Fibroblast of villous mesenchyme (primary cell): Measurements from ENCODE around the gene MAP3K1. TPM values are rescaled to one million over a fixed set of nuclear protein-coding genes. Genes with fewer than 3 reads are reported as not detected.
"Not testable (repeated sequence)": the region's sequence is repeated elsewhere in the genome, so short reads cannot be mapped to it uniquely, and the experiment has no call there.

Experiments
- DNase-seq: peaks from one replicate; pipeline ENCODE4 v3.0.0-alpha.2; 2010; ENCODE audit warnings: low read depth
- H3K4me3 ChIP-seq: 2 replicates; pipeline ENCODE4 v1.5.1; 2011; ENCODE audit warnings: low read depth, mild to moderate bottlenecking, low read length
- total RNA-seq: library from RNA; depleted of rRNA; stranded (reverse); fragments of >200 nt; gene quantifications from 2 replicates; pipeline ENCODE4 v1.2.3, GENCODE V29; 2012
- TF ChIP-seq, protein P1 (sequence below): IDR thresholded peaks from 2 replicates; pipeline ENCODE4 v1.5.1; 2012; ENCODE audit warnings: low read depth, mild to moderate bottlenecking, low read length; ENCODE audit not compliant: insufficient read depth

Gene MAP3K1
- total RNA-seq, 1 donor = 9.5 TPM

- DNase-seq = peak; percentile 45
- TF ChIP-seq, protein P1, sequence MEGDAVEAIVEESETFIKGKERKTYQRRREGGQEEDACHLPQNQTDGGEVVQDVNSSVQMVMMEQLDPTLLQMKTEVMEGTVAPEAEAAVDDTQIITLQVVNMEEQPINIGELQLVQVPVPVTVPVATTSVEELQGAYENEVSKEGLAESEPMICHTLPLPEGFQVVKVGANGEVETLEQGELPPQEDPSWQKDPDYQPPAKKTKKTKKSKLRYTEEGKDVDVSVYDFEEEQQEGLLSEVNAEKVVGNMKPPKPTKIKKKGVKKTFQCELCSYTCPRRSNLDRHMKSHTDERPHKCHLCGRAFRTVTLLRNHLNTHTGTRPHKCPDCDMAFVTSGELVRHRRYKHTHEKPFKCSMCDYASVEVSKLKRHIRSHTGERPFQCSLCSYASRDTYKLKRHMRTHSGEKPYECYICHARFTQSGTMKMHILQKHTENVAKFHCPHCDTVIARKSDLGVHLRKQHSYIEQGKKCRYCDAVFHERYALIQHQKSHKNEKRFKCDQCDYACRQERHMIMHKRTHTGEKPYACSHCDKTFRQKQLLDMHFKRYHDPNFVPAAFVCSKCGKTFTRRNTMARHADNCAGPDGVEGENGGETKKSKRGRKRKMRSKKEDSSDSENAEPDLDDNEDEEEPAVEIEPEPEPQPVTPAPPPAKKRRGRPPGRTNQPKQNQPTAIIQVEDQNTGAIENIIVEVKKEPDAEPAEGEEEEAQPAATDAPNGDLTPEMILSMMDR = no peak
- peak overlapping the region; percentile 82 for H3K4me3 ChIP-seq
Measured at GRCh38 chr5:56815658-56816545, 553 bp downstream of the MAP3K1 start.

DNA sequence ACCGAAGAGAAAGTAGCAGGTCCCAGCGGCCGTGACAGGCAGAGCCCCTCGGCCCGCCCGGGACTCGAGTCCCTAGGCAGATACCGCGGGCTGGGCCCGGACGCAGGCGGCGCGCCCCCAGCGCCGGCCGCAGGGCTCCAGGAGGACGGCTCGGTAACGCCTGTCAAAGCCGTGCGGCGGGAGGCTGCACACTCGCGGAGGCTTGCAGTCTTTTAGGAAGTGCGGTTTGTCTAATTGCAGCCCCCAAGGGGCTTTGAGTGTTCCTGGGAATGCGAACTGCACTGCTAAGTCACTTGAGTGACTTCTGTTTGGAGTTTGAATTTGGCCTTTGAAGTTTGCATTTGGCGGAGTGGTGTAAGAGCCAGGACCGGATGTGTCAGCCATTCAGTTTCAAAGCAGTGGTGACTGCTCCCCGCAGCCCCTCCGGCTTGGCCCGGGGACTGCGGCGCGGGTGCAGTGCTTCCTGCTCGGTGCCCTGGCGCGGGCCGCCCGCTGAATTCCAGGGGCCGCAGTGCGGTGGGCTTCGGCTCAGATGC, 1.3 kb downstream of the MAP3K1 start:
- peak overlapping the region; percentile 82 for H3K4me3 ChIP-seq
- TF ChIP-seq, protein P1 = no peak
- DNase-seq = peak; percentile 77

- H3K4me3 ChIP-seq = peak overlapping the region; percentile 82
- no peak for DNase-seq
- TF ChIP-seq, protein P1 = no peak
Measured at GRCh38 chr5:56817263-56818014, 2.1 kb downstream of the MAP3K1 start.

GRCh38 chr5:56818450-56819037, 3.2 kb downstream of the MAP3K1 start:
- DNase-seq = peak; percentile 42
- H3K4me3 ChIP-seq = peak overlapping the region; percentile 82
- TF ChIP-seq, protein P1 = peak; percentile 36

DNA sequence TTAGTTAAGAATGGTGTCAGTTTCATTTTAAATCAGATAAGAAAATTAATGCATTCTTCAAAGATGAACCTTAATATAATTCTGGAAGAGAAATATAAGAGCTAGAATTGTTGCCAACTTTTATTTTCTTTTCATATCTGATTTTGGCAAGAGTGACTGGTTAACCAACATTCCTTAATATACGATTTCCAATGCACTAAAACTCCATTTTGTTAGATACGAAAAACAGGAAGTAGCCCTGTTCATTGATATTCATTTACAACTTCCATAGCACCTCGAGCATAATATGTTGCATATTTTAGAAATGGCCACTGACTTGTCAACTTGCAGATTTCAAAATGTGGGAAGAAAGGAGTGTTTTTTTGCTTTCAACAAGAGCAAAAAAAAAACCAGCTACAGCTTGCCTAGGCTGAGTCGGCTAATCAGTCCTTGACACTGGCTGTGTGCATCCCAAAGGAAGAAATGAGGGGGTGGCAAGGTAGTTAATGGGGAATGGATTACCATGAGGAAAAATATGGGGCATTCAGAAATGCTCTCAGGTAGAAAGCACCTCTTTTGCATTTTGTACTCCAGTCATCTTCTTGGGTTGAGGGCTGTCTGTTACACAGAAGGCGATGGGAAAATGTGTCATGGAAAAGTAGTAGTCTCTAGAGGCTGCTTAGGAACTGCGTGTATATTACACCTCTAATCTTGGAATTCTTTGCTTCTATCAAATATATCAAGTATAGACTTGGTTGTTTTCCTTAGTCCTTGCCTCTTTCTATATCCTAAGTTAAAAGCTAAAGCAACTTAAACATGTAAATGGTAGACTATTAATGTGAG, 3.9 kb downstream of the MAP3K1 start:
- TF ChIP-seq, protein P1 = no peak
- no peak for DNase-seq
- peak overlapping the region; percentile 82 for H3K4me3 ChIP-seq

GRCh38 chr5:56821868-56822267, 6.5 kb downstream of the MAP3K1 start:
- not testable (repeated sequence) for H3K4me3 ChIP-seq, DNase-seq
